K562 (cell line): ENCODE results near the gene SEC14L1. TPM values are rescaled to one million over a fixed set of nuclear protein-coding genes. Genes with fewer than 3 reads are reported as not detected.

ENCODE experiments used
- ADNP ChIP-seq: fragments of 200-800 bp; sonication (Bioruptor generic); IDR thresholded peaks from 2 replicates; pipeline ENCODE4 v1.6.1; 2016; ENCODE audit warnings: missing genetic modification characterization, missing compliant biosample characterization
- CBFA2T3 ChIP-seq: fragments of 450-650 bp; IDR thresholded peaks from 2 replicates; pipeline ENCODE4 v1.6.1; 2017
- E2F3 ChIP-seq: fragments of 250-450 bp; sonication (Bioruptor Pico); IDR thresholded peaks from 2 replicates; pipeline ENCODE4 v1.4.0; 2020; ENCODE audit warnings: mild to moderate bottlenecking
- ELF2 ChIP-seq: fragments of 250-450 bp; sonication (Bioruptor Pico); IDR thresholded peaks from 2 replicates; pipeline ENCODE4 v1.5.0; 2021; ENCODE audit warnings: mild to moderate bottlenecking
- ELF4 ChIP-seq: fragments of 450-650 bp; formaldehyde crosslinking; IDR thresholded peaks from 2 replicates; pipeline ENCODE4 v1.4.0; 2022; ENCODE audit warnings: missing genetic modification characterization
- NFRKB ChIP-seq: fragments of 450-650 bp; IDR thresholded peaks from 2 replicates; pipeline ENCODE4 v1.6.1; 2016; ENCODE audit warnings: low read depth
- POLR2AphosphoS2 ChIP-seq: IDR thresholded peaks from 2 replicates; pipeline ENCODE4 v1.6.1; 2012; ENCODE audit warnings: low read length, improper control_type of control experiment
- RFX7 ChIP-seq: fragments of 250-450 bp; sonication (Bioruptor Pico); IDR thresholded peaks from 2 replicates; pipeline ENCODE4 v1.5.1; 2021; ENCODE audit warnings: mild to moderate bottlenecking
- SAFB2 ChIP-seq: fragments of 200-400 bp; formaldehyde crosslinking; IDR thresholded peaks from 2 replicates; pipeline ENCODE4 v1.6.1; 2018; ENCODE audit warnings: borderline replicate concordance, low read length, low read depth, moderate library complexity; ENCODE audit not compliant: severe bottlenecking
- SMARCB1 ChIP-seq: IDR thresholded peaks from 2 replicates; pipeline ENCODE4 v1.6.1; 2011; ENCODE audit warnings: improper control_type of control experiment, low read depth; ENCODE audit not compliant: insufficient read length
- ZBTB2 ChIP-seq: fragments of 450-650 bp; IDR thresholded peaks from 2 replicates; pipeline ENCODE4 v1.6.1; 2016; ENCODE audit warnings: antibody characterized with exemption
- ZNF140 ChIP-seq: fragments of 250-450 bp; sonication (Bioruptor Pico); IDR thresholded peaks from 2 replicates; pipeline ENCODE4 v1.8.0; 2021; ENCODE audit warnings: moderate library complexity, mild to moderate bottlenecking, inconsistent platforms
- ZNF224 ChIP-seq: sonication (generic); formaldehyde crosslinking; IDR thresholded peaks from 2 replicates; pipeline ENCODE4 v1.8.0; 2022; ENCODE audit warnings: mild to moderate bottlenecking, missing genetic modification reagents
- ZNF583 ChIP-seq: fragments of 250-450 bp; sonication (Bioruptor Pico); IDR thresholded peaks from 2 replicates; pipeline ENCODE4 v1.4.0; 2020
- polyA plus RNA-seq, 8 experiments: library from polyadenylated mRNA; depleted of rRNA in 4 of 8; stranded (reverse) in 5 of 8; unstranded in 3 of 8; fragments of >200 nt; fragmentation: Nextera tagmentation in 2 of 8; fragmentation: Illumina TruSeq in 1 of 8; extraction: Ambion mirVana in 2 of 8; extraction: Trizol in 1 of 8; gene quantifications; 2 replicates each; pipeline versions ENCODE4 v1.2.1 to v1.2.3, GENCODE V29; 2011 to 2014; ENCODE audit warnings: inconsistent platforms in 1 of 8, missing spikeins in 1 of 8
- total RNA-seq, 7 experiments: library from RNA; depleted of rRNA in 6 of 7; stranded (reverse); fragments of >200 nt in 6 of 7; fragmentation: Illumina TruSeq in 2 of 7; extraction: Trizol in 2 of 7; gene quantifications; 2 replicates each; pipeline versions ENCODE4 v1.2.1 to v1.2.3, GENCODE V29; 2011 to 2021; ENCODE audit warnings: low replicate concordance in 1 of 7
- TF ChIP-seq, protein P1 (sequence below): sonication (generic); formaldehyde crosslinking; IDR thresholded peaks from 2 replicates; pipeline ENCODE4 v1.8.0; 2023; ENCODE audit warnings: mild to moderate bottlenecking, missing genetic modification reagents
- TF ChIP-seq, protein P2 (sequence below): sonication (generic); formaldehyde crosslinking; IDR thresholded peaks from 2 replicates; pipeline ENCODE4 v1.5.0; 2020; ENCODE audit warnings: missing genetic modification reagents
- TF ChIP-seq, protein P3 (sequence below): fragments of 150-350 bp; conservative IDR thresholded peaks from 2 replicates; pipeline ENCODE4 v1.6.1; 2014; ENCODE audit warnings: low read length
- TF ChIP-seq, protein P4 (sequence below): fragments of 200-800 bp; sonication (Bioruptor generic); IDR thresholded peaks from 2 replicates; pipeline ENCODE4 v1.6.1; 2016; ENCODE audit warnings: missing genetic modification characterization, missing compliant biosample characterization

SEC14L1 gene
- total and polyA plus RNA-seq, 9 of the 15 experiments (the other 6 are each of a cell fraction or from before 2014, with no cell fraction given): 3.1 to 39.7 (median 15.2) TPM

GRCh38 chr17:77109159-77109759, 31.5 kb upstream of the SEC14L1 start (continued):
- TF ChIP-seq, protein P1, sequence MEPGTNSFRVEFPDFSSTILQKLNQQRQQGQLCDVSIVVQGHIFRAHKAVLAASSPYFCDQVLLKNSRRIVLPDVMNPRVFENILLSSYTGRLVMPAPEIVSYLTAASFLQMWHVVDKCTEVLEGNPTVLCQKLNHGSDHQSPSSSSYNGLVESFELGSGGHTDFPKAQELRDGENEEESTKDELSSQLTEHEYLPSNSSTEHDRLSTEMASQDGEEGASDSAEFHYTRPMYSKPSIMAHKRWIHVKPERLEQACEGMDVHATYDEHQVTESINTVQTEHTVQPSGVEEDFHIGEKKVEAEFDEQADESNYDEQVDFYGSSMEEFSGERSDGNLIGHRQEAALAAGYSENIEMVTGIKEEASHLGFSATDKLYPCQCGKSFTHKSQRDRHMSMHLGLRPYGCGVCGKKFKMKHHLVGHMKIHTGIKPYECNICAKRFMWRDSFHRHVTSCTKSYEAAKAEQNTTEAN (CRISPR knock-in tag): no peak
- TF ChIP-seq, protein P2, sequence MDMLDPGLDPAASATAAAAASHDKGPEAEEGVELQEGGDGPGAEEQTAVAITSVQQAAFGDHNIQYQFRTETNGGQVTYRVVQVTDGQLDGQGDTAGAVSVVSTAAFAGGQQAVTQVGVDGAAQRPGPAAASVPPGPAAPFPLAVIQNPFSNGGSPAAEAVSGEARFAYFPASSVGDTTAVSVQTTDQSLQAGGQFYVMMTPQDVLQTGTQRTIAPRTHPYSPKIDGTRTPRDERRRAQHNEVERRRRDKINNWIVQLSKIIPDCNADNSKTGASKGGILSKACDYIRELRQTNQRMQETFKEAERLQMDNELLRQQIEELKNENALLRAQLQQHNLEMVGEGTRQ (CRISPR knock-in tag): no peak
- no peak for TF ChIP-seq ZBTB2
- TF ChIP-seq, protein P3, sequence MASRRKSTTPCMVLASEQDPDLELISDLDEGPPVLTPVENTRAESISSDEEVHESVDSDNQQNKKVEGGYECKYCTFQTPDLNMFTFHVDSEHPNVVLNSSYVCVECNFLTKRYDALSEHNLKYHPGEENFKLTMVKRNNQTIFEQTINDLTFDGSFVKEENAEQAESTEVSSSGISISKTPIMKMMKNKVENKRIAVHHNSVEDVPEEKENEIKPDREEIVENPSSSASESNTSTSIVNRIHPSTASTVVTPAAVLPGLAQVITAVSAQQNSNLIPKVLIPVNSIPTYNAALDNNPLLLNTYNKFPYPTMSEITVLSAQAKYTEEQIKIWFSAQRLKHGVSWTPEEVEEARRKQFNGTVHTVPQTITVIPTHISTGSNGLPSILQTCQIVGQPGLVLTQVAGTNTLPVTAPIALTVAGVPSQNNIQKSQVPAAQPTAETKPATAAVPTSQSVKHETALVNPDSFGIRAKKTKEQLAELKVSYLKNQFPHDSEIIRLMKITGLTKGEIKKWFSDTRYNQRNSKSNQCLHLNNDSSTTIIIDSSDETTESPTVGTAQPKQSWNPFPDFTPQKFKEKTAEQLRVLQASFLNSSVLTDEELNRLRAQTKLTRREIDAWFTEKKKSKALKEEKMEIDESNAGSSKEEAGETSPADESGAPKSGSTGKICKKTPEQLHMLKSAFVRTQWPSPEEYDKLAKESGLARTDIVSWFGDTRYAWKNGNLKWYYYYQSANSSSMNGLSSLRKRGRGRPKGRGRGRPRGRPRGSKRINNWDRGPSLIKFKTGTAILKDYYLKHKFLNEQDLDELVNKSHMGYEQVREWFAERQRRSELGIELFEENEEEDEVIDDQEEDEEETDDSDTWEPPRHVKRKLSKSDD: no peak
- TF ChIP-seq SMARCB1: no peak
- TF ChIP-seq SAFB2: no peak
- TF ChIP-seq E2F3 (CRISPR knock-in tag): 0 out of 2 replicates have a peak, but pooled peaks have one; percentile 28
- peak; percentile 90 for TF ChIP-seq ZNF583 (CRISPR knock-in tag)
- TF ChIP-seq RFX7 (CRISPR knock-in tag): no peak
- TF ChIP-seq ADNP (tag): peak; percentile 53
- peak; percentile 76; the same call in 1 of the 2 replicates for TF ChIP-seq ELF4
- TF ChIP-seq ELF2: no peak
- no peak for TF ChIP-seq POLR2AphosphoS2
- TF ChIP-seq CBFA2T3: no peak
- peak; percentile 86 for TF ChIP-seq ZNF140 (CRISPR knock-in tag)
- TF ChIP-seq, protein P4, sequence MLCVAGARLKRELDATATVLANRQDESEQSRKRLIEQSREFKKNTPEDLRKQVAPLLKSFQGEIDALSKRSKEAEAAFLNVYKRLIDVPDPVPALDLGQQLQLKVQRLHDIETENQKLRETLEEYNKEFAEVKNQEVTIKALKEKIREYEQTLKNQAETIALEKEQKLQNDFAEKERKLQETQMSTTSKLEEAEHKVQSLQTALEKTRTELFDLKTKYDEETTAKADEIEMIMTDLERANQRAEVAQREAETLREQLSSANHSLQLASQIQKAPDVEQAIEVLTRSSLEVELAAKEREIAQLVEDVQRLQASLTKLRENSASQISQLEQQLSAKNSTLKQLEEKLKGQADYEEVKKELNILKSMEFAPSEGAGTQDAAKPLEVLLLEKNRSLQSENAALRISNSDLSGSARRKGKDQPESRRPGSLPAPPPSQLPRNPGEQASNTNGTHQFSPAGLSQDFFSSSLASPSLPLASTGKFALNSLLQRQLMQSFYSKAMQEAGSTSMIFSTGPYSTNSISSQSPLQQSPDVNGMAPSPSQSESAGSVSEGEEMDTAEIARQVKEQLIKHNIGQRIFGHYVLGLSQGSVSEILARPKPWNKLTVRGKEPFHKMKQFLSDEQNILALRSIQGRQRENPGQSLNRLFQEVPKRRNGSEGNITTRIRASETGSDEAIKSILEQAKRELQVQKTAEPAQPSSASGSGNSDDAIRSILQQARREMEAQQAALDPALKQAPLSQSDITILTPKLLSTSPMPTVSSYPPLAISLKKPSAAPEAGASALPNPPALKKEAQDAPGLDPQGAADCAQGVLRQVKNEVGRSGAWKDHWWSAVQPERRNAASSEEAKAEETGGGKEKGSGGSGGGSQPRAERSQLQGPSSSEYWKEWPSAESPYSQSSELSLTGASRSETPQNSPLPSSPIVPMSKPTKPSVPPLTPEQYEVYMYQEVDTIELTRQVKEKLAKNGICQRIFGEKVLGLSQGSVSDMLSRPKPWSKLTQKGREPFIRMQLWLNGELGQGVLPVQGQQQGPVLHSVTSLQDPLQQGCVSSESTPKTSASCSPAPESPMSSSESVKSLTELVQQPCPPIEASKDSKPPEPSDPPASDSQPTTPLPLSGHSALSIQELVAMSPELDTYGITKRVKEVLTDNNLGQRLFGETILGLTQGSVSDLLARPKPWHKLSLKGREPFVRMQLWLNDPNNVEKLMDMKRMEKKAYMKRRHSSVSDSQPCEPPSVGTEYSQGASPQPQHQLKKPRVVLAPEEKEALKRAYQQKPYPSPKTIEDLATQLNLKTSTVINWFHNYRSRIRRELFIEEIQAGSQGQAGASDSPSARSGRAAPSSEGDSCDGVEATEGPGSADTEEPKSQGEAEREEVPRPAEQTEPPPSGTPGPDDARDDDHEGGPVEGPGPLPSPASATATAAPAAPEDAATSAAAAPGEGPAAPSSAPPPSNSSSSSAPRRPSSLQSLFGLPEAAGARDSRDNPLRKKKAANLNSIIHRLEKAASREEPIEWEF: peak; percentile 93
- no peak for TF ChIP-seq NFRKB
- no peak for TF ChIP-seq ZNF224 (CRISPR knock-in tag)
